H9 (cell line): ENCODE results near the gene SDK1. TPM values are rescaled to one million over a fixed set of nuclear protein-coding genes. Genes with fewer than 3 reads are reported as not detected.

Experiments used
- DNase-seq: peaks from one replicate; pipeline ENCODE4 v3.0.0-alpha.2; 2017
- H2AFZ ChIP-seq: one replicate; pipeline ENCODE4 v1.6.1; 2013; ENCODE audit warnings: mild to moderate bottlenecking, low read length, control low read depth, moderate library complexity
- H2AK5ac ChIP-seq: 2 replicates; pipeline ENCODE4 v1.6.1; 2013; ENCODE audit warnings: low read length, control low read depth, mixed read lengths; ENCODE audit not compliant: insufficient read length
- H2BK120ac ChIP-seq: one replicate; pipeline ENCODE4 v1.6.1; 2013; ENCODE audit warnings: low read depth, mild to moderate bottlenecking, low read length, control low read depth, inconsistent platforms; ENCODE audit not compliant: poor library complexity, severe bottlenecking
- H2BK12ac ChIP-seq: 2 replicates; pipeline ENCODE4 v1.6.1; 2013; ENCODE audit warnings: low read length, control low read depth, mixed read lengths, low read depth; ENCODE audit not compliant: insufficient read length
- H2BK15ac ChIP-seq: 2 replicates; pipeline ENCODE4 v1.6.1; 2013; ENCODE audit warnings: low read depth, low read length, control low read depth
- H2BK20ac ChIP-seq: one replicate; pipeline ENCODE4 v1.6.1; 2013; ENCODE audit warnings: low read depth, mild to moderate bottlenecking, low read length, control low read depth, inconsistent platforms; ENCODE audit not compliant: poor library complexity, severe bottlenecking
- H2BK5ac ChIP-seq: 2 replicates; pipeline ENCODE4 v1.6.1; 2013; ENCODE audit warnings: low read length, control low read depth, mixed read lengths; ENCODE audit not compliant: insufficient read length
- H3K14ac ChIP-seq: 2 replicates; pipeline ENCODE4 v1.6.1; 2013; ENCODE audit warnings: low read length, control low read depth; ENCODE audit not compliant: insufficient read depth
- H3K18ac ChIP-seq: 2 replicates; pipeline ENCODE4 v1.6.1; 2013; ENCODE audit warnings: low read depth, mild to moderate bottlenecking, mixed read lengths, low read length, control low read depth; ENCODE audit not compliant: insufficient read length
- H3K23ac ChIP-seq: 2 replicates; pipeline ENCODE4 v1.6.1; 2013; ENCODE audit warnings: low read length, control low read depth, mixed read lengths, low read depth; ENCODE audit not compliant: insufficient read length
- H3K23me2 ChIP-seq: 2 replicates; pipeline ENCODE4 v1.6.1; 2013; ENCODE audit warnings: low read depth, mild to moderate bottlenecking, mixed read lengths, low read length, control low read depth; ENCODE audit not compliant: insufficient read length, poor library complexity, severe bottlenecking
- H3K27ac ChIP-seq: 2 replicates; pipeline ENCODE4 v1.5.1; 2013; ENCODE audit warnings: low read length, control low read depth, mixed read lengths, low read depth; ENCODE audit not compliant: insufficient read length
- H3K27me3 ChIP-seq: 2 replicates; pipeline ENCODE4 v1.6.1; 2013; ENCODE audit warnings: low read length, control low read depth, inconsistent platforms; ENCODE audit not compliant: insufficient read depth
- H3K4ac ChIP-seq: 2 replicates; pipeline ENCODE4 v1.6.1; 2013; ENCODE audit warnings: low read depth, mild to moderate bottlenecking, control low read depth, inconsistent platforms, low read length, moderate library complexity
- H3K4me1 ChIP-seq: 2 replicates; pipeline ENCODE4 v1.6.1; 2013; ENCODE audit warnings: low read length, control low read depth, inconsistent platforms; ENCODE audit not compliant: insufficient read depth
- H3K4me2 ChIP-seq: 2 replicates; pipeline ENCODE4 v1.6.1; 2013; ENCODE audit warnings: low read length, control low read depth, mixed read lengths; ENCODE audit not compliant: insufficient read length, insufficient read depth
- H3K56ac ChIP-seq: 2 replicates; pipeline ENCODE4 v1.6.1; 2013; ENCODE audit warnings: low read depth, mild to moderate bottlenecking, mixed read lengths, low read length, control low read depth; ENCODE audit not compliant: insufficient read length
- H3K79me1 ChIP-seq: 2 replicates; pipeline ENCODE4 v1.6.1; 2013; ENCODE audit warnings: low read depth, mild to moderate bottlenecking, moderate library complexity, low read length, control low read depth, inconsistent platforms; ENCODE audit not compliant: insufficient read depth, poor library complexity, severe bottlenecking
- H3K79me2 ChIP-seq: 2 replicates; pipeline ENCODE4 v1.6.1; 2013; ENCODE audit warnings: low read length, control low read depth, inconsistent platforms; ENCODE audit not compliant: insufficient read depth
- H3K9ac ChIP-seq: 2 replicates; pipeline ENCODE4 v1.6.1; 2013; ENCODE audit warnings: low read length, control low read depth, mixed read lengths; ENCODE audit not compliant: insufficient read length; ENCODE audit errors: extremely low read depth
- H3K9me3 ChIP-seq: one replicate; pipeline ENCODE4 v1.6.1; 2013; ENCODE audit warnings: low read depth, low read length, inconsistent platforms; ENCODE audit not compliant: control insufficient read depth
- H3T11ph ChIP-seq: one replicate; pipeline ENCODE4 v1.6.1; 2013; ENCODE audit warnings: mild to moderate bottlenecking, low read length, control low read depth, inconsistent platforms
- H4K20me1 ChIP-seq: one replicate; pipeline ENCODE4 v1.6.1; 2013; ENCODE audit not compliant: control insufficient read depth, insufficient read length, insufficient read depth
- H4K5ac ChIP-seq: 2 replicates; pipeline ENCODE4 v1.6.1; 2013; ENCODE audit warnings: low read depth, mild to moderate bottlenecking, mixed read lengths, low read length, control low read depth; ENCODE audit not compliant: insufficient read length
- H4K8ac ChIP-seq: replicated peaks from 2 replicates; pipeline ENCODE4 v1.6.1; 2013; ENCODE audit warnings: low read length, control low read depth, mixed read lengths, low read depth; ENCODE audit not compliant: insufficient read length
- H4K91ac ChIP-seq: 2 replicates; pipeline ENCODE4 v1.6.1; 2013; ENCODE audit warnings: low read depth, mild to moderate bottlenecking, moderate library complexity, mixed read lengths, low read length, control low read depth; ENCODE audit not compliant: insufficient read length
- H3K27ac Mint-ChIP-seq, 3 experiments: 2 replicates in 2 of 3; 3 replicates in 1 of 3; pipeline ENCODE4 v1.8.0; 2020 to 2021; ENCODE audit warnings: mixed read lengths in 3 of 3, mild to moderate bottlenecking in 1 of 3, moderate library complexity in 1 of 3
- H3K27me3 Mint-ChIP-seq: 2 replicates; pipeline ENCODE4 v1.8.0; 2021; ENCODE audit warnings: low read depth, mild to moderate bottlenecking, moderate library complexity, mixed read lengths
- H3K36me3 Mint-ChIP-seq, 3 experiments: 2 replicates in 2 of 3; 3 replicates in 1 of 3; pipeline ENCODE4 v1.8.0; 2020 to 2021; ENCODE audit warnings: low read depth in 3 of 3, mixed read lengths in 3 of 3; ENCODE audit not compliant: insufficient read depth in 1 of 3
- H3K4me1 Mint-ChIP-seq, 2 experiments: 2 replicates each; pipeline ENCODE4 v1.8.0; 2020; ENCODE audit warnings: mixed read lengths in 2 of 2
- H3K4me3 Mint-ChIP-seq, 2 experiments: 2 replicates in 1 of 2; 3 replicates in 1 of 2; pipeline ENCODE4 v1.8.0; 2020 to 2021; ENCODE audit warnings: mild to moderate bottlenecking in 2 of 2, mixed read lengths in 2 of 2, moderate library complexity in 1 of 2
- H3K9me3 Mint-ChIP-seq, 2 experiments: 2 replicates in 1 of 2; 3 replicates in 1 of 2; pipeline ENCODE4 v1.8.0; 2020; ENCODE audit warnings: mild to moderate bottlenecking in 2 of 2, mixed read lengths in 2 of 2, moderate library complexity in 1 of 2
- CTCF ChIP-seq: fragments of 200-600 bp; sonication (generic); conservative IDR thresholded peaks from 3 replicates; pipeline ENCODE4 v1.8.0; 2021; ENCODE audit warnings: antibody characterized with exemption, mild to moderate bottlenecking
- WGBS: extraction: QIAGEN DNeasy Blood & Tissue Kit; methylation state at CpG from one replicate; pipeline ENCODE4 v1.1.7; 2013; ENCODE audit warnings: missing lambda C conversion rate, low lambda C conversion rate, mixed read lengths; ENCODE audit not compliant: insufficient read length; ENCODE audit errors: extremely low coverage; 5-methylcytosine and 5-hydroxymethylcytosine counted together
- total RNA-seq: library from RNA; stranded (reverse); gene quantifications from 2 replicates; pipeline ENCODE4 v1.2.1, GENCODE V29; 2021

SDK1 gene
- total RNA-seq, 1 experiment from 2014 or later: 8.7 TPM

GRCh38 chr7:4256286-4256685 is 955.2 kb downstream of the SDK1 start:
- H3K9ac ChIP-seq: no peak overlapping the region
- no peak for TF ChIP-seq CTCF
- H4K91ac ChIP-seq: no peak overlapping the region
- H4K5ac ChIP-seq: no peak overlapping the region
- no peak overlapping the region for H3K14ac ChIP-seq
- H3T11ph ChIP-seq: no peak overlapping the region
- no peaks in the 10 kb centered on the region for H3K27me3 ChIP-seq
- no peaks in the 10 kb centered on the region; a peak in 1 of 5 replicates for H3K9me3 Mint-ChIP-seq
- no peaks in the 10 kb centered on the region for H3K4me1 Mint-ChIP-seq
- H2AK5ac ChIP-seq: no peak overlapping the region
- no peaks in the 10 kb centered on the region for H3K9me3 ChIP-seq
- H3K27ac ChIP-seq: no peak overlapping the region
- DNase-seq: no peak
- no peak overlapping the region for H2BK5ac ChIP-seq
- H2BK15ac ChIP-seq: no peak overlapping the region
- H3K4me3 Mint-ChIP-seq: no peak overlapping the region
- H4K20me1 ChIP-seq: no peaks in the 10 kb centered on the region
- no peak overlapping the region for H3K56ac ChIP-seq
- no peak overlapping the region for H2BK12ac ChIP-seq
- H4K8ac ChIP-seq: no peak overlapping the region
- H3K18ac ChIP-seq: no peak overlapping the region
- WGBS: no CpG with 5 or more reads among the region's 8 CpGs
- no peak overlapping the region for H3K4ac ChIP-seq
- H3K23ac ChIP-seq: no peak overlapping the region
- H3K4me2 ChIP-seq: no peak overlapping the region
- H3K36me3 Mint-ChIP-seq: no peaks in the 10 kb centered on the region
- no peaks in the 10 kb centered on the region for H3K79me2 ChIP-seq
- no peak overlapping the region for H2AFZ ChIP-seq
- H2BK120ac ChIP-seq: no peak overlapping the region
- no peak overlapping the region for H2BK20ac ChIP-seq
- no peaks in the 10 kb centered on the region for H3K79me1 ChIP-seq
- H3K27ac Mint-ChIP-seq: no peak overlapping the region; a peak in 1 of 7 replicates
- H3K4me1 ChIP-seq: no peaks in the 10 kb centered on the region
- H3K23me2 ChIP-seq: no peaks in the 10 kb centered on the region
- H3K27me3 Mint-ChIP-seq: no peaks in the 10 kb centered on the region
